Glutamatergic neuron (in vitro differentiated cells): ENCODE measurements around the gene ZNF185. TPM values are rescaled to one million over a fixed set of nuclear protein-coding genes. Genes with fewer than 3 reads are reported as not detected.

Experiments used
- DNase-seq: peaks from one replicate; pipeline ENCODE4 v3.0.0; 2022
- H3K27ac Mint-ChIP-seq: one replicate; pipeline ENCODE4 v1.8.0; 2020; ENCODE audit warnings: mild to moderate bottlenecking, mixed read lengths, inconsistent platforms; ENCODE audit not compliant: unreplicated experiment
- H3K27me3 Mint-ChIP-seq: one replicate; pipeline ENCODE4 v1.8.0; 2020; ENCODE audit warnings: mild to moderate bottlenecking, moderate library complexity, mixed read lengths, inconsistent platforms; ENCODE audit not compliant: unreplicated experiment
- H3K36me3 Mint-ChIP-seq: one replicate; pipeline ENCODE4 v1.8.0; 2020; ENCODE audit warnings: mild to moderate bottlenecking, mixed read lengths, inconsistent platforms; ENCODE audit not compliant: unreplicated experiment
- H3K4me1 Mint-ChIP-seq: one replicate; pipeline ENCODE4 v1.8.0; 2020; ENCODE audit warnings: mild to moderate bottlenecking, low read depth, mixed read lengths, inconsistent platforms; ENCODE audit not compliant: unreplicated experiment
- H3K4me3 Mint-ChIP-seq: one replicate; pipeline ENCODE4 v1.8.0; 2020; ENCODE audit warnings: mild to moderate bottlenecking, mixed read lengths, inconsistent platforms; ENCODE audit not compliant: unreplicated experiment
- H3K9me3 Mint-ChIP-seq: one replicate; pipeline ENCODE4 v1.8.0; 2020; ENCODE audit warnings: mild to moderate bottlenecking, moderate library complexity, mixed read lengths, inconsistent platforms; ENCODE audit not compliant: unreplicated experiment
- CTCF ChIP-seq: fragments of 200-600 bp; sonication (generic); IDR thresholded peaks from one replicate; pipeline ENCODE4 v1.5.0; 2021; ENCODE audit not compliant: partially characterized antibody, unreplicated experiment
- long read RNA-seq: library from polyadenylated mRNA; unstranded; transcript quantifications from one replicate; pipeline ENCODE4 v2.0.0, GENCODE V29; 2020; ENCODE audit not compliant: unreplicated experiment
- total RNA-seq: library from RNA; stranded (reverse); fragmentation: NEBNext Ultra II Directional; extraction: Animal tissue kit (Norgen Biotek cat#: 25700); gene quantifications from one replicate; pipeline ENCODE4 v1.2.1, GENCODE V29; 2021; ENCODE audit not compliant: unreplicated experiment

ZNF185 gene
- 1.1 TPM for total RNA-seq
- long read RNA-seq: 0 reads

GRCh38 chrX:152897222-152898131 lies at the start of gene ZNF185:
ZNF185 (plus strand) TSS chrX:152898067; CDS start chrX:152914490, 16,423 bp downstream.
- H3K27ac Mint-ChIP-seq: peak within 1 kb of the TSS; percentile 64

DNA sequence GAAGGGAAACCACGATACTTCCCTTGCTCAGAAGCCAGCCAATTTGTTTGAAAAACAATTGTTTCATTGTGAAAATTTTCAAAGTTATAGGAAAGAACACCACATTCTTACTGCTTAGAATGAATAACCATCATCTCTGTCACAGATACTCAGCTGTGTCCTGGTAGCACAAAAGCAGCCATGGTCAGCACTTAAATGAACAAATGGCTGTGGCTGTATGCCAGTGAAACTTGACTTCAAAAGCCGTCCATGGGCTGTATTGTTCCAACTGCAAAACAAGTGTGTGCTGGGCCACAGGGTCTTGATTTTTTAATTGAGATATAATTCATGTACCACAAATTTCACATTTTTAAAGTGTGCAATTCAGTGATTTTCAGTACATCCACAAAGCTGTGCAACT lies 47.4 kb upstream of the ZNF185 start:
- DNase-seq: no peak
- Mint-ChIP-seq H3K4me1 (no peaks in the 10 kb centered on the region), H3K27me3 (no peaks in the 10 kb centered on the region), H3K36me3 (peaks cover 6% of the 10 kb centered on the region), H3K27ac (no peak overlapping the region), H3K9me3 (no peaks in the 10 kb centered on the region), H3K4me3 (no peak overlapping the region)
- TF ChIP-seq CTCF: no peak

More at GRCh38 chrX:152897222-152898131, at the start of gene ZNF185:
- Mint-ChIP-seq H3K9me3 (peaks cover 3% of the 10 kb centered on the region), H3K4me3 (no peak within 1 kb of the TSS), H3K36me3 (peaks cover 6% of the 10 kb centered on the region), H3K4me1 (peaks cover 5% of the 10 kb centered on the region), H3K27me3 (peaks cover 8% of the 10 kb centered on the region)
- no peak for DNase-seq
- no peak for TF ChIP-seq CTCF

- Mint-ChIP-seq H3K27me3 (no peaks in the 10 kb centered on the region), H3K4me1 (no peaks in the 10 kb centered on the region), H3K36me3 (peaks cover 6% of the 10 kb centered on the region), H3K4me3 (no peak overlapping the region), H3K9me3 (no peaks in the 10 kb centered on the region), H3K27ac (no peak overlapping the region)
- DNase-seq: no peak
- TF ChIP-seq CTCF: no peak
Measured at GRCh38 chrX:152853986-152854385, 43.9 kb upstream of the ZNF185 start.

DNA sequence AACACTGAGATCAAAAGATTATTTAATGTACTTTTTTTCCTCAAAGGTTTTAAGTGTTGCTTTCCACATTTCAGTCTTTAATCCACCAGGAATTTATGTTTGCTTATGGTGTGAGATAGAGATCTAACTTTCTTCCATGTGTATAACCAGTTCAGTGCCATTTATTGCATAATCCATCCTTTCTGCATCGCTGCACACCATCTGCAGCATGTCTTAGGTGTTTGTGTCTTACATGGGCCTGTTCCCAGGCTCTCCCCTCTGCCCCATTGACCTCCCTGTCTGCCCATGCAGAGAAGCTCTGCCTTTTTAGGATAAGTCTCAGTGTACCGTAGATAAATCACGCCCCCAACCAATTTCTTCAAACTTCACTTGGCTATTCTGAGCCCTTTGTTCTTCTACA lies 36.8 kb upstream of the ZNF185 start:
- no peak overlapping the region for H3K27ac Mint-ChIP-seq
- H3K4me1 Mint-ChIP-seq: peaks cover 2% of the 10 kb centered on the region
- H3K9me3 Mint-ChIP-seq: no peaks in the 10 kb centered on the region
- DNase-seq: no peak
- H3K27me3 Mint-ChIP-seq: peaks cover 2% of the 10 kb centered on the region
- TF ChIP-seq CTCF: no peak
- H3K4me3 Mint-ChIP-seq: no peak overlapping the region
- H3K36me3 Mint-ChIP-seq: no peaks in the 10 kb centered on the region

DNA sequence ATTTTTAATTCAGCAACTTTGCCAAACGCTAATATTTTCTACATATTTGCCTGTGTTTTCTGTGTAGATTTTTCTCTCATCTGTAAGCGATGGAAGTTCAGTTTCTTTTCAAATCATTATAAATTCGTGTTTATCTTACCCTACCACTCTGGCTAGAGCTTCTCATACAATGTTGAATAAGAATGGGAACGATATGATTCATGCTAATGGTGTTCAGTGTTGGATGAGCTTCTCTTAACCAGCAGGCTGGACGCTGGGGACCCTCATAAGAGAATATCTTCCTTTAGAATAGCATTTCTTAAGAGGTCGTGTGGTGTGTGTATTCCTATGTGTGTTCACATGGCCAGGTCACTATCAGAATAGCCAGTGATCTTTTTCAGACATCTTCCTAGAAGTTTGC lies 36.0 kb upstream of the ZNF185 start:
- no peak for DNase-seq
- Mint-ChIP-seq H3K9me3 (no peaks in the 10 kb centered on the region), H3K36me3 (no peaks in the 10 kb centered on the region), H3K27me3 (peaks cover 2% of the 10 kb centered on the region), H3K27ac (no peak overlapping the region), H3K4me1 (peaks cover 2% of the 10 kb centered on the region), H3K4me3 (no peak overlapping the region)
- TF ChIP-seq CTCF: no peak
